ENCODE data around the gene DOCK8.

The DOCK8 gene

GRCh38 chr9:311841-312240 is 97.2 kb downstream of the DOCK8 start:
- no peak for DNase-seq (ENCODE audit: low read depth)

GRCh38 chr9:312596-313320 is 98.1 kb downstream of the DOCK8 start:
- DNase-seq (ENCODE audit: low read depth): no peak

GRCh38 chr9:316382-316965 is 101.8 kb downstream of the DOCK8 start:
- no peak for DNase-seq (ENCODE audit: low read depth)

- DNase-seq (ENCODE audit: low read depth): no peak
These were observed 104.0 kb downstream of the DOCK8 start for GRCh38 chr9:318646-319045.

- no peak for DNase-seq (ENCODE audit: low read depth)
These were observed 110.3 kb downstream of the DOCK8 start for GRCh38 chr9:324971-325370.

GRCh38 chr9:326667-327066 is 112.0 kb downstream of the DOCK8 start:
- DNase-seq (ENCODE audit: low read depth): no peak

GRCh38 chr9:328453-328852 is 113.8 kb downstream of the DOCK8 start:
- DNase-seq (ENCODE audit: low read depth): no peak

GRCh38 chr9:331197-331596 is 116.5 kb downstream of the DOCK8 start:
- DNase-seq (ENCODE audit: low read depth): no peak

GRCh38 chr9:335373-335772 is 120.7 kb downstream of the DOCK8 start:
- DNase-seq (ENCODE audit: low read depth): no peak

GRCh38 chr9:336039-336438 is 121.4 kb downstream of the DOCK8 start:
- DNase-seq (ENCODE audit: low read depth): no peak

GRCh38 chr9:338602-339001 is 123.9 kb downstream of the DOCK8 start:
- DNase-seq (ENCODE audit: low read depth): no peak

- no peak for DNase-seq (ENCODE audit: low read depth)
These were observed 127.2 kb downstream of the DOCK8 start for GRCh38 chr9:341634-342421.

GRCh38 chr9:343773-344172 is 129.1 kb downstream of the DOCK8 start:
- no peak for DNase-seq (ENCODE audit: low read depth)

- no peak for DNase-seq (ENCODE audit: low read depth)
These were observed 131.5 kb downstream of the DOCK8 start for GRCh38 chr9:346111-346571.

- DNase-seq (ENCODE audit: low read depth): no peak
These were observed 133.1 kb downstream of the DOCK8 start for GRCh38 chr9:347667-348292.

- DNase-seq (ENCODE audit: low read depth): no peak
These were observed 135.7 kb downstream of the DOCK8 start for GRCh38 chr9:350384-350783.

- no peak for DNase-seq (ENCODE audit: low read depth)
These were observed 137.3 kb downstream of the DOCK8 start for GRCh38 chr9:351916-352315.

GRCh38 chr9:353077-353476 is 138.4 kb downstream of the DOCK8 start:
- no peak for DNase-seq (ENCODE audit: low read depth)

GRCh38 chr9:354453-354852 is 139.8 kb downstream of the DOCK8 start:
- DNase-seq (ENCODE audit: low read depth): no peak

GRCh38 chr9:357560-357959 is 142.9 kb downstream of the DOCK8 start:
- no peak for DNase-seq (ENCODE audit: low read depth)

GRCh38 chr9:362561-363273 is 148.1 kb downstream of the DOCK8 start:
- no peak for DNase-seq (ENCODE audit: low read depth)

- DNase-seq (ENCODE audit: low read depth): no peak
These were observed 148.6 kb downstream of the DOCK8 start for GRCh38 chr9:363274-363612.
